IMR-90 (cell line): ENCODE data around the gene SKAP1. TPM values are rescaled to one million over a fixed set of nuclear protein-coding genes. Genes with fewer than 3 reads are reported as not detected.
"Not testable (repeated sequence)": the region's sequence is repeated elsewhere in the genome, so short reads cannot be mapped to it uniquely, and the experiment has no call there.

Experiments
- ATAC-seq: fragments of 200-7000 bp; cut with Tn5 transposase; 2 replicates; pipeline ENCODE4 v1.9.1; 2020; ENCODE audit warnings: low read depth, mild to moderate bottlenecking, moderate library complexity
- BruUV-seq: library from RNA; stranded (reverse); fragments of 400-500 nt; replicated peaks from 2 replicates; lab custom pipeline; 2021; lab: Mats Ljungman, UMichigan
- CTCF ChIA-PET: fragments of 300-600 bp; formaldehyde crosslinking; extraction: SDS; loops from one replicate; lab custom pipeline; 2021; ENCODE audit warnings: antibody characterized with exemption; lab: Yijun Ruan, JAX
- POLR2A ChIA-PET: fragments of 300-600 bp; sonication (Branson Sonifier 250); formaldehyde crosslinking; loops from one replicate; lab custom pipeline; 2022; ENCODE audit warnings: antibody characterized with exemption; ENCODE audit not compliant: unreplicated experiment; lab: Charles Lee
- DNase-seq: peaks from one replicate; pipeline ENCODE4 v3.0.0; 2013
- H2AFZ ChIP-seq: replicated peaks from 2 replicates; pipeline ENCODE3; 2013; ENCODE audit warnings: low read length, mild to moderate bottlenecking; ENCODE audit not compliant: poor library complexity
- H2AK5ac ChIP-seq: 2 replicates; pipeline ENCODE4 v1.6.1; 2013; ENCODE audit warnings: low read depth, low read length, inconsistent platforms
- H2AK9ac ChIP-seq: replicated peaks from 2 replicates; pipeline ENCODE3; 2013; ENCODE audit warnings: mild to moderate bottlenecking, low read depth, low read length, moderate library complexity; ENCODE audit not compliant: poor library complexity
- H2BK120ac ChIP-seq: 2 replicates; pipeline ENCODE4 v1.6.1; 2013; ENCODE audit warnings: low read depth, low read length, inconsistent platforms
- H2BK15ac ChIP-seq: 3 replicates; pipeline ENCODE4 v1.6.1; 2013; ENCODE audit warnings: low read depth, low read length, inconsistent platforms
- H2BK20ac ChIP-seq: 2 replicates; pipeline ENCODE4 v1.6.1; 2013; ENCODE audit warnings: low read depth, mild to moderate bottlenecking, inconsistent platforms, low read length, moderate library complexity
- H2BK5ac ChIP-seq: 2 replicates; pipeline ENCODE4 v1.6.1; 2013; ENCODE audit warnings: mild to moderate bottlenecking, low read depth, low read length, inconsistent platforms; ENCODE audit not compliant: poor library complexity, severe bottlenecking
- H3K14ac ChIP-seq: replicated peaks from 2 replicates; pipeline ENCODE4 v1.6.1; 2013; ENCODE audit warnings: low read depth, low read length, inconsistent platforms
- H3K18ac ChIP-seq: 2 replicates; pipeline ENCODE4 v1.6.1; 2013; ENCODE audit warnings: low read depth, low read length, control low read depth
- H3K23ac ChIP-seq: 2 replicates; pipeline ENCODE4 v1.6.1; 2013; ENCODE audit warnings: low read depth, low read length, inconsistent platforms
- H3K27ac ChIP-seq: 2 replicates; pipeline ENCODE4 v1.5.1; 2013; ENCODE audit warnings: mild to moderate bottlenecking, control low read depth, low read length; ENCODE audit not compliant: insufficient read depth
- H3K27me3 ChIP-seq: 2 replicates; pipeline ENCODE4 v1.6.1; 2013; ENCODE audit warnings: low read length; ENCODE audit not compliant: control insufficient read depth, insufficient read depth
- H3K36me3 ChIP-seq: 2 replicates; pipeline ENCODE4 v1.6.1; 2013; ENCODE audit warnings: low read length, mixed read lengths; ENCODE audit not compliant: control insufficient read depth, insufficient read depth
- H3K4ac ChIP-seq: 2 replicates; pipeline ENCODE4 v1.6.1; 2013; ENCODE audit warnings: low read depth, low read length, inconsistent platforms
- H3K4me1 ChIP-seq: 2 replicates; pipeline ENCODE4 v1.6.1; 2013; ENCODE audit warnings: low read length, mixed read lengths; ENCODE audit not compliant: control insufficient read depth, insufficient read depth
- H3K4me2 ChIP-seq: 2 replicates; pipeline ENCODE4 v1.6.1; 2013; ENCODE audit warnings: low read depth, mild to moderate bottlenecking, control low read depth, low read length, moderate library complexity
- H3K4me3 ChIP-seq: 2 replicates; pipeline ENCODE4 v1.5.1; 2013; ENCODE audit warnings: low read depth, mild to moderate bottlenecking, control low read depth, low read length, moderate library complexity; ENCODE audit not compliant: insufficient read depth
- H3K56ac ChIP-seq: 2 replicates; pipeline ENCODE4 v1.6.1; 2013; ENCODE audit warnings: low read length, inconsistent platforms; ENCODE audit not compliant: insufficient read depth; ENCODE audit errors: extremely low read depth
- H3K79me1 ChIP-seq, 2 experiments: 2 replicates each; pipeline ENCODE4 v1.6.1; 2013; ENCODE audit warnings: low read length in 2 of 2, inconsistent platforms in 1 of 2, low read depth in 1 of 2
- H3K9ac ChIP-seq: 2 replicates; pipeline ENCODE4 v1.6.1; 2013; ENCODE audit warnings: low read depth, low read length, control low read depth
- H3K9me1 ChIP-seq: 2 replicates; pipeline ENCODE4 v1.6.1; 2013; ENCODE audit warnings: low read length, inconsistent platforms; ENCODE audit not compliant: insufficient read depth
- H3K9me3 ChIP-seq: 2 replicates; pipeline ENCODE4 v1.6.1; 2013; ENCODE audit warnings: low read length; ENCODE audit not compliant: control insufficient read depth, insufficient read depth
- H4K20me1 ChIP-seq: 2 replicates; pipeline ENCODE4 v1.6.1; 2013; ENCODE audit warnings: low read length, inconsistent platforms; ENCODE audit not compliant: insufficient read depth
- H4K5ac ChIP-seq: 2 replicates; pipeline ENCODE4 v1.6.1; 2013; ENCODE audit warnings: mild to moderate bottlenecking, low read depth, low read length, control low read depth
- H4K8ac ChIP-seq, 2 experiments: 2 replicates each; pipeline ENCODE4 v1.6.1; 2013; ENCODE audit warnings: low read depth in 2 of 2, low read length in 2 of 2, control low read depth in 1 of 2, inconsistent platforms in 1 of 2
- H4K91ac ChIP-seq: 2 replicates; pipeline ENCODE4 v1.6.1; 2013; ENCODE audit warnings: low read depth, low read length, inconsistent platforms; ENCODE audit not compliant: insufficient read depth
- WGBS, 2 experiments: methylation state at CpG; one replicate each; pipeline versions ENCODE4 v1.1.5 to v1.1.7; 2013; ENCODE audit warnings: missing lambda C conversion rate in 2 of 2; ENCODE audit not compliant: insufficient read length in 1 of 2; ENCODE audit errors: extremely low coverage in 2 of 2; 5-methylcytosine and 5-hydroxymethylcytosine counted together
- dilution Hi-C: fragments of 300-500 bp; cut with HindIII; formaldehyde crosslinking; loops from one replicate; pipeline ENCODE4 v1.14.3; 2018; ENCODE audit warnings: low sequenced_read_pairs; ENCODE audit not compliant: unreplicated experiment
- in situ Hi-C: fragments of 300-500 bp; cut with MboI; formaldehyde crosslinking; loops from 3 replicates; pipeline ENCODE4 v1.14.3; 2019; ENCODE audit warnings: low sequenced_read_pairs, inconsistent platforms, mixed read lengths
- intact Hi-C: fragments of 100-400 bp; cut with micrococcal nuclease; formaldehyde crosslinking; loops from 2 replicates; pipeline ENCODE4 v1.10.0; 2022
- polyA plus RNA-seq, 3 experiments: library from polyadenylated mRNA; depleted of rRNA; stranded (reverse); fragments of >200 nt; gene quantifications; 2 replicates each; pipeline ENCODE4 v1.2.3, GENCODE V29; 2012; ENCODE audit warnings: low replicate concordance in 1 of 3
- total RNA-seq: library from RNA; depleted of rRNA; stranded (reverse); fragments of >200 nt; gene quantifications from 2 replicates; pipeline ENCODE4 v1.2.3, GENCODE V29; 2012

SKAP1 gene
- total and polyA plus RNA-seq, 2 of the 4 experiments (the other 2 are of a cell fraction), result not detected

- H3K9me3 ChIP-seq, H3K9ac ChIP-seq, H3K14ac ChIP-seq, H2AFZ ChIP-seq, H4K5ac ChIP-seq, H2AK9ac ChIP-seq, dilution Hi-C loops, H4K20me1 ChIP-seq, in situ Hi-C loops, H3K27ac ChIP-seq, H3K4me2 ChIP-seq, H3K4me3 ChIP-seq, POLR2A ChIA-PET, H3K18ac ChIP-seq, H3K4ac ChIP-seq, H2BK20ac ChIP-seq, H2BK15ac ChIP-seq, H4K91ac ChIP-seq, H2AK5ac ChIP-seq, intact Hi-C loops, H2BK120ac ChIP-seq, ATAC-seq, H2BK5ac ChIP-seq, H3K36me3 ChIP-seq, H3K9me1 ChIP-seq, BruUV-seq, H3K79me1 ChIP-seq, DNase-seq, H4K8ac ChIP-seq, H3K56ac ChIP-seq, H3K23ac ChIP-seq, H3K4me1 ChIP-seq: not testable (repeated sequence)
- CTCF ChIA-PET, result interaction anchor here (0.6 to 1.4 kb wide), 2 partner anchors 13 to 90 kb away, joined by 3 to 4 read pairs; no protein-coding TSS in a partner anchor
- WGBS, 2 experiments, result no CpG with 5 or more reads among the region's 5 CpGs
- H3K27me3 ChIP-seq, result peaks cover 27% of the 10 kb centered on the region
Observed at GRCh38 chr17:48250059-48250458, 180.0 kb downstream of the SKAP1 start.
